B cell (primary cell): Measurements from ENCODE around the gene NPTN. TPM values are rescaled to one million over a fixed set of nuclear protein-coding genes. Genes with fewer than 3 reads are reported as not detected.

Experiments used
- ATAC-seq: fragments of 200-7000 bp; cut with Tn5 transposase; one replicate; pipeline ENCODE4 v1.10.0; 2021; ENCODE audit warnings: low read depth, mild to moderate bottlenecking, moderate number of reproducible peaks, moderate library complexity
- CTCF ChIA-PET: fragments of 350-600 bp; sonication (Branson Sonifier 250); formaldehyde crosslinking; loops from one replicate; lab custom pipeline; 2021; ENCODE audit warnings: antibody characterized with exemption, inconsistent platforms; lab: Charles Lee
- POLR2A ChIA-PET: fragments of 350-600 bp; sonication (Branson Sonifier 250); formaldehyde crosslinking; loops from one replicate; lab custom pipeline; 2021; ENCODE audit warnings: antibody characterized with exemption; lab: Charles Lee
- DNase-seq: peaks from one replicate; pipeline ENCODE4 v3.0.0; 2013
- H2AFZ ChIP-seq: 2 replicates; pipeline ENCODE4 v1.6.1; 2012; ENCODE audit warnings: mild to moderate bottlenecking, low read depth, low read length; ENCODE audit not compliant: insufficient read depth, poor library complexity, severe bottlenecking
- H3K27ac ChIP-seq, 2 donors: 1 replicate in 1 of 2; 2 replicates in 1 of 2; pipeline ENCODE4 v1.5.1; 2012 to 2013; ENCODE audit warnings: low read length in 2 of 2, mild to moderate bottlenecking in 2 of 2, moderate library complexity in 1 of 2
- H3K27me3 ChIP-seq, 4 experiments: fragments of 200-600 bp in 1 of 4; sonication (generic) in 1 of 4; replicated peaks in 1 of 4; 1 replicate in 2 of 4; 2 replicates in 2 of 4; pipeline versions ENCODE4 v1.6.1 to v1.7.0; 2013 to 2016; ENCODE audit warnings: low read length in 3 of 4, mild to moderate bottlenecking in 2 of 4, mixed read lengths in 1 of 4, moderate library complexity in 1 of 4; ENCODE audit not compliant: insufficient read depth in 4 of 4, control insufficient read depth in 3 of 4; ENCODE audit errors: control extremely low read depth in 1 of 4
- H3K36me3 ChIP-seq, 2 experiments: replicated peaks in 1 of 2; 1 replicate in 1 of 2; 2 replicates in 1 of 2; pipeline versions ENCODE4 v1.6.1 to v1.7.1; 2013; ENCODE audit warnings: low read length in 1 of 2; ENCODE audit not compliant: insufficient read depth in 2 of 2, control insufficient read depth in 1 of 2; ENCODE audit errors: control extremely low read depth in 1 of 2, extremely low read depth in 1 of 2
- H3K4me1 ChIP-seq, 2 donors: fragments of 200-600 bp in 1 of 2; sonication (generic) in 1 of 2; 1 replicate in 1 of 2; 2 replicates in 1 of 2; pipeline versions ENCODE4 v1.5.1 to v1.6.1; 2013 to 2017; ENCODE audit warnings: low read length in 2 of 2; ENCODE audit not compliant: control insufficient read depth in 2 of 2, insufficient read depth in 2 of 2
- H3K4me2 ChIP-seq: replicated peaks from 2 replicates; pipeline ENCODE3; 2012; ENCODE audit warnings: mild to moderate bottlenecking, low read depth, low read length; ENCODE audit not compliant: poor library complexity, severe bottlenecking
- H3K4me3 ChIP-seq, 5 experiments: fragments of 200-600 bp in 1 of 5; sonication (generic) in 1 of 5; 1 replicate in 3 of 5; 2 replicates in 2 of 5; pipeline versions ENCODE4 v1.5.1 to v1.7.0; 2011 to 2016; ENCODE audit warnings: low read length in 4 of 5, mild to moderate bottlenecking in 4 of 5, low read depth in 2 of 5, control low read depth in 1 of 5, moderate library complexity in 1 of 5; ENCODE audit not compliant: insufficient read depth in 1 of 5; ENCODE audit errors: control extremely low read depth in 1 of 5, extremely low read depth in 1 of 5
- H3K79me2 ChIP-seq: fragments of 200-600 bp; sonication (generic); one replicate; pipeline ENCODE4 v1.6.0; 2016; ENCODE audit warnings: low read length; ENCODE audit not compliant: control insufficient read depth, insufficient read depth
- H3K9ac ChIP-seq: fragments of 200-600 bp; sonication (generic); 2 replicates; pipeline ENCODE4 v1.6.1; 2017; ENCODE audit warnings: mild to moderate bottlenecking, low read length, moderate library complexity
- H3K9me3 ChIP-seq, 3 donors: one replicate each; pipeline versions ENCODE4 v1.6.1 to v1.7.1; 2013; ENCODE audit warnings: low read length in 2 of 3; ENCODE audit not compliant: control insufficient read depth in 2 of 3, insufficient read depth in 1 of 3; ENCODE audit errors: control extremely low read depth in 1 of 3
- H4K20me1 ChIP-seq: 2 replicates; pipeline ENCODE4 v1.6.0; 2012; ENCODE audit warnings: mild to moderate bottlenecking, low read length; ENCODE audit not compliant: insufficient read depth, control insufficient read depth, poor library complexity, severe bottlenecking
- H3K27ac Mint-ChIP-seq: one replicate; pipeline ENCODE4 v1.8.0; 2021; ENCODE audit warnings: mixed read lengths
- H3K27me3 Mint-ChIP-seq: one replicate; pipeline ENCODE4 v1.8.0; 2021; ENCODE audit warnings: mixed read lengths
- H3K4me1 Mint-ChIP-seq: one replicate; pipeline ENCODE4 v1.8.0; 2021; ENCODE audit warnings: mixed read lengths
- H3K4me3 Mint-ChIP-seq: one replicate; pipeline ENCODE4 v1.8.0; 2021; ENCODE audit warnings: mixed read lengths
- H3K9me3 Mint-ChIP-seq: one replicate; pipeline ENCODE4 v1.8.0; 2022; ENCODE audit warnings: mixed read lengths; ENCODE audit not compliant: insufficient read depth
- CTCF ChIP-seq: fragments of 200-600 bp; IDR thresholded peaks from one replicate; pipeline ENCODE4 v1.8.0; 2022; ENCODE audit warnings: antibody characterized with exemption, mild to moderate bottlenecking
- EZH2 ChIP-seq: IDR thresholded peaks from 2 replicates; pipeline ENCODE4 v1.6.1; 2012; ENCODE audit warnings: borderline replicate concordance, low read depth, mild to moderate bottlenecking, moderate library complexity, low read length; ENCODE audit not compliant: insufficient read depth, poor library complexity, severe bottlenecking
- WGBS: methylation state at CpG from one replicate; pipeline ENCODE4 v1.1.5; 2013; ENCODE audit warnings: missing lambda C conversion rate; ENCODE audit not compliant: insufficient coverage; 5-methylcytosine and 5-hydroxymethylcytosine counted together
- intact Hi-C: fragments of 100-400 bp; cut with micrococcal nuclease; formaldehyde crosslinking; loops from one replicate; pipeline ENCODE4 v1.10.0; 2022
- polyA plus RNA-seq: library from polyadenylated mRNA; depleted of rRNA; stranded (reverse); fragments of >200 nt; gene quantifications from 2 replicates; pipeline ENCODE4 v1.2.3, GENCODE V29; 2012
- total RNA-seq, 2 donors: library from RNA; stranded (reverse); fragments of 120-200 nt in 1 of 2; gene quantifications; 1 replicate in 1 of 2; 2 replicates in 1 of 2; pipeline versions ENCODE4 v1.2.3 to v1.2.4, GENCODE V29; 2013 to 2022

NPTN gene
- total and polyA plus RNA-seq, 2 donors (not counting 1 experiment from before 2014, with no cell fraction given): 23.5 to 40.5 TPM

- POLR2A ChIA-PET: no interaction called here
- Mint-ChIP-seq H3K4me1 (no peaks in the 10 kb centered on the region), H3K27ac (no peak overlapping the region), H3K27me3 (no peaks in the 10 kb centered on the region), H3K4me3 (no peak overlapping the region), H3K9me3 (no peaks in the 10 kb centered on the region)
- TF ChIP-seq EZH2 (no peak), CTCF (no peak)
- no peak for DNase-seq
- Histone ChIP-seq H3K79me2 (no peaks in the 10 kb centered on the region), H3K4me3 (no peak overlapping the region), H3K27me3 (no peaks in the 10 kb centered on the region), H3K9me3 (no peaks in the 10 kb centered on the region), H3K4me2 (no peak overlapping the region), H2AFZ (no peak overlapping the region), H3K36me3 (peaks cover 4 to 67% of the 10 kb centered on the region in 2 experiments), H3K4me1 (no peaks in the 10 kb centered on the region), H3K27ac (no peak overlapping the region), H4K20me1 (no peaks in the 10 kb centered on the region), H3K9ac (no peak overlapping the region)
- intact Hi-C loops: no loop called here
- 92% methylated on average over 4 of the region's 7 CpGs for WGBS
- CTCF ChIA-PET: interaction anchor here (1.0 to 1.6 kb wide), 3 partner anchors 12 to 68 kb away, joined by 3 to 4 read pairs (median 4); no protein-coding TSS in a partner anchor
- ATAC-seq: no peak
Measured at GRCh38 chr15:73568564-73569280, 64.5 kb downstream of the NPTN start.

GRCh38 chr15:73567020-73567419, 66.2 kb downstream of the NPTN start:
- DNase-seq: no peak
- Mint-ChIP-seq H3K27me3 (no peaks in the 10 kb centered on the region), H3K9me3 (no peaks in the 10 kb centered on the region), H3K4me3 (no peak overlapping the region), H3K27ac (no peak overlapping the region), H3K4me1 (no peaks in the 10 kb centered on the region)
- Histone ChIP-seq H3K36me3 (peaks cover 4 to 68% of the 10 kb centered on the region in 2 experiments), H3K79me2 (no peaks in the 10 kb centered on the region), H3K27me3 (no peaks in the 10 kb centered on the region), H2AFZ (no peak overlapping the region), H3K4me2 (no peak overlapping the region), H3K4me1 (no peaks in the 10 kb centered on the region), H3K9ac (no peak overlapping the region), H3K4me3 (no peak overlapping the region), H4K20me1 (no peaks in the 10 kb centered on the region), H3K9me3 (no peaks in the 10 kb centered on the region), H3K27ac (no peak overlapping the region)
- TF ChIP-seq CTCF: no peak
- TF ChIP-seq EZH2: no peak
- WGBS: no CpG with 5 or more reads among the region's 1 CpG
- POLR2A ChIA-PET: no interaction called here
- intact Hi-C loops: no loop called here
- ATAC-seq: no peak
- CTCF ChIA-PET: interaction anchor here (1.7 kb wide), 1 partner anchor 70 kb away, joined by 8 read pairs; no protein-coding TSS in a partner anchor
